Measurements from ENCODE around the gene FERMT3. TPM values are rescaled to one million over a fixed set of nuclear protein-coding genes. Genes with fewer than 3 reads are reported as not detected.
A peak's percentile ranks its signal among the peaks of the same experiment; 100 is the strongest.

FERMT3 gene
- total and polyA plus RNA-seq, 9 donors = 2.2 to 19.7 (median 6.4) TPM

DNA sequence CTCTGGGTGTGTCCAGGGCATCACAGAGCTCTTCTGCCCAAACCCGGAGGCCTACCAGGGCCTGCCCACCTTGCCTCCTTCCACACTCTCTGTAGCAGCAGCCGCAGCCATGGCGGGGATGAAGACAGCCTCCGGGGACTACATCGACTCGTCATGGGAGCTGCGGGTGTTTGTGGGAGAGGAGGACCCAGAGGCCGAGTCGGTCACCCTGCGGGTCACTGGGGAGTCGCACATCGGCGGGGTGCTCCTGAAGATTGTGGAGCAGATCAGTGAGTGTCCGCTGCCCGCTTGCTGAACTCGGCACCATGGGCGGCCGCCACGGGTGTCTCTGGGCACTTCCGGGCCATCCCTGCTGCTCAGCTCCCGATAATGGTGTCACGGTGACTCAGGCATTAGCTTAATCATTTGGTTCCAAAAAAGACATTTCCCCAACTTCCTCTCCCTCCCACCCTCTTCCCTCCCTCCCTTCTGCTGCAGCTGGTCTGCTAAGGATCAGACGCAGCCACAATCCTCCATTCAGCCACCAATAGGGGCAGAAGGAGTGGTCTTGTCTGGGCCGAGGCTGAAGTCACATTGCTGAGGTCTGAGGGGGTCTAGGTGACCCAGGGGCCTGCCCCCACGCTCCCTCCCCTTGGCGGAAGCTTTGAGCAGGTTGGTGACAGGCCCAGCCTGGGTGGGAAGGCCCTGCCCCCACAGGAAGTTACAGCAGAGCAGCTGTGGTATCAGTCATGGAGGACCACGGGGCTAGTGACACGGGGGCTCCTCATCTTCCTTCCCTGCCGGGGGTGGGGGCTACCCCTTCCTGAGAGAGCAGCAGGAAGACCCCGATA is 950 bp downstream of the FERMT3 start:
- Histone ChIP-seq H3K4me1 (ENCODE audit: insufficient read depth) (peaks cover 10% of the 10 kb centered on the region), H3K27ac (peak overlapping the region in 1 of 2 donors; percentile 16), H3K9me3 (no peaks in the 10 kb centered on the region), H3K27me3 (no peaks in the 10 kb centered on the region), H3K4me3 (peak overlapping the region; percentile 13), H3K36me3 (no peaks in the 10 kb centered on the region)
- intact Hi-C loops (cut with DNase I) = loop anchor here in 2 of 4 donors (10.0 kb wide), 1 partner anchor 57 kb away; no protein-coding TSS in a partner anchor
- no peak for TF ChIP-seq EP300 (IDR thresholded peaks at IDR 0.05)
- TF ChIP-seq POLR2A (IDR thresholded peaks at IDR 0.05) = no peak
- TF ChIP-seq, protein P1, sequence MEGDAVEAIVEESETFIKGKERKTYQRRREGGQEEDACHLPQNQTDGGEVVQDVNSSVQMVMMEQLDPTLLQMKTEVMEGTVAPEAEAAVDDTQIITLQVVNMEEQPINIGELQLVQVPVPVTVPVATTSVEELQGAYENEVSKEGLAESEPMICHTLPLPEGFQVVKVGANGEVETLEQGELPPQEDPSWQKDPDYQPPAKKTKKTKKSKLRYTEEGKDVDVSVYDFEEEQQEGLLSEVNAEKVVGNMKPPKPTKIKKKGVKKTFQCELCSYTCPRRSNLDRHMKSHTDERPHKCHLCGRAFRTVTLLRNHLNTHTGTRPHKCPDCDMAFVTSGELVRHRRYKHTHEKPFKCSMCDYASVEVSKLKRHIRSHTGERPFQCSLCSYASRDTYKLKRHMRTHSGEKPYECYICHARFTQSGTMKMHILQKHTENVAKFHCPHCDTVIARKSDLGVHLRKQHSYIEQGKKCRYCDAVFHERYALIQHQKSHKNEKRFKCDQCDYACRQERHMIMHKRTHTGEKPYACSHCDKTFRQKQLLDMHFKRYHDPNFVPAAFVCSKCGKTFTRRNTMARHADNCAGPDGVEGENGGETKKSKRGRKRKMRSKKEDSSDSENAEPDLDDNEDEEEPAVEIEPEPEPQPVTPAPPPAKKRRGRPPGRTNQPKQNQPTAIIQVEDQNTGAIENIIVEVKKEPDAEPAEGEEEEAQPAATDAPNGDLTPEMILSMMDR (IDR thresholded peaks at IDR 0.05) = no peak
- 17 to 37% (median 25%) methylated on average over 29 to 30 of the region's 30 CpGs for WGBS, 3 donors
- DNase-seq = peak in 4 of 5 donors; percentile 48 to 60 (median 52)

- 73 to 80% (median 77%) methylated on average over 23 of the region's 23 CpGs for whole genome bisulfite sequencing, 3 donors
- Histone ChIP-seq H3K27me3 (no peaks in the 10 kb centered on the region), H3K27ac (peak overlapping the region in 1 of 2 donors; percentile 16), H3K36me3 (no peaks in the 10 kb centered on the region), H3K4me1 (ENCODE audit: insufficient read depth) (peaks cover 10% of the 10 kb centered on the region), H3K9me3 (no peaks in the 10 kb centered on the region), H3K4me3 (no peak overlapping the region)
- DNase-seq = peak in 1 of 5 donors; percentile 37
- intact Hi-C loops (cut with DNase I) = loop anchor here in 2 of 4 donors (10.0 kb wide), 1 partner anchor 57 kb away; no protein-coding TSS in a partner anchor
- TF ChIP-seq, protein P1 (IDR thresholded peaks at IDR 0.05) = no peak
- no peak for TF ChIP-seq EP300 (IDR thresholded peaks at IDR 0.05)
- TF ChIP-seq POLR2A (IDR thresholded peaks at IDR 0.05) = no peak
These were observed 1.7 kb downstream of the FERMT3 start for GRCh38 chr11:64208086-64208795.

GRCh38 chr11:64208796-64209562 is 2.5 kb downstream of the FERMT3 start:
- TF ChIP-seq POLR2A (IDR thresholded peaks at IDR 0.05) = no peak
- WGBS, 3 donors = 81 to 87% (median 85%) methylated on average over 18 of the region's 18 CpGs
- no peaks in the 10 kb centered on the region for H3K27me3 ChIP-seq
- H3K27ac ChIP-seq = no peak overlapping the region
- H3K36me3 ChIP-seq = no peaks in the 10 kb centered on the region
- no peak overlapping the region for H3K4me3 ChIP-seq
- no peaks in the 10 kb centered on the region for H3K9me3 ChIP-seq
- intact Hi-C loops (cut with DNase I) = loop anchor here in 2 of 4 donors (10.0 kb wide), 1 partner anchor 56 kb away; no protein-coding TSS in a partner anchor
- no peak for DNase-seq
- peaks cover 7% of the 10 kb centered on the region for H3K4me1 ChIP-seq (ENCODE audit: insufficient read depth)

DNA sequence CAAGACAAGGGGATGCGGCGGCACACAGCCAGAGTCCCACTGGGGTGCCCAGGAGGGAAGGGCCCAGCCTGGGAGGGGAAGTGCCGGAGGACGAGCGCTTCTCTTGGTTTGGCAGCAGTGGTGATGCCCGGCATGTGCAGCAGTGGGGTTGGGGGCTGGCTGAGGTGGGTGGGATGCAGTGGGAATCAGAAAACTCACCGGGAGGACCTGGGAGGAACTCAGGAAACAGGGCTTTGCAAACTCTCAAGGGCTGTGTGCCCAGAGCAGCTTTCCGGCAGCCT is 3.0 kb downstream of the FERMT3 start:
- intact Hi-C loops (cut with DNase I) = loop anchor here in 2 of 4 donors (10.0 kb wide), 1 partner anchor 55 kb away; no protein-coding TSS in a partner anchor

More for the DNA sequence above, 3.0 kb downstream of the FERMT3 start:
- DNase-seq = no peak
- WGBS, 3 donors = 88 to 92% (median 91%) methylated on average over 8 of the region's 8 CpGs
- H3K27ac ChIP-seq = no peak overlapping the region
- no peaks in the 10 kb centered on the region for H3K27me3 ChIP-seq
- H3K36me3 ChIP-seq = no peaks in the 10 kb centered on the region
- no peak overlapping the region for H3K4me3 ChIP-seq
- TF ChIP-seq EP300 (IDR thresholded peaks at IDR 0.05) (no peak), POLR2A (IDR thresholded peaks at IDR 0.05) (no peak)
- TF ChIP-seq, protein P1 (IDR thresholded peaks at IDR 0.05) = no peak
- no peaks in the 10 kb centered on the region for H3K9me3 ChIP-seq
- H3K4me1 ChIP-seq (ENCODE audit: insufficient read depth) = peaks cover 4% of the 10 kb centered on the region
